Hematopoietic multipotent progenitor cell treated with erythropoietin and hydrocortisone succinate and interleukin-3 and kit ligand, for 15 days (in vitro differentiated cells): ENCODE data around the gene CDCA7.
"Not testable (repeated sequence)": the region's sequence is repeated elsewhere in the genome, so short reads cannot be mapped to it uniquely, and the experiment has no call there.

ENCODE experiments used
- DNase-seq: peaks from one replicate; pipeline ENCODE4 v3.0.0-alpha.2; 2015; ENCODE audit warnings: low spot score

The CDCA7 gene

DNA sequence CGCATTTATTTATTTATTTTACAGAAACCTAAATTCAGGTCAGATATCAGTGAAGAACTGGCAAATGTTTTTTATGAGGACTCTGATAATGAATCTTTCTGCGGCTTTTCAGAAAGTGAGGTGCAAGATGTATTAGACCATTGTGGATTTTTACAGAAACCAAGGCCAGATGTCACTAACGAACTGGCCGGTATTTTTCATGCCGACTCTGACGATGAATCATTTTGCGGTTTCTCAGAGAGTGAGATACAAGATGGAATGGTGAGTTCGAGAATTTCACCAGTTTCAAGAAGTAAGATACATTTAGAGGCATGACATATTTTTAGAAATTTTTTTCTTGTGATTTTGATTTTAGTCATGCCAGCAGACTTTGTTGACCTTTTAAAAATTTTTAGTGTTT, 4.6 kb downstream of the CDCA7 start:
- DNase-seq = no peak

GRCh38 chr2:173370198-173370597, 15.5 kb downstream of the CDCA7 start:
- no peak for DNase-seq

GRCh38 chr2:173371023-173371422, 16.4 kb downstream of the CDCA7 start:
- DNase-seq = no peak

GRCh38 chr2:173373290-173373689, 18.6 kb downstream of the CDCA7 start:
- DNase-seq = no peak

GRCh38 chr2:173374634-173375033, 20.0 kb downstream of the CDCA7 start:
- no peak for DNase-seq

GRCh38 chr2:173385534-173385933, 30.9 kb downstream of the CDCA7 start:
- DNase-seq = not testable (repeated sequence)

GRCh38 chr2:173386021-173386737, 31.5 kb downstream of the CDCA7 start:
- no peak for DNase-seq

GRCh38 chr2:173386738-173387065, 32.0 kb downstream of the CDCA7 start:
- no peak for DNase-seq

- DNase-seq = no peak
These were observed 32.4 kb downstream of the CDCA7 start for GRCh38 chr2:173387079-173387478.

GRCh38 chr2:173387660-173388059, 33.0 kb downstream of the CDCA7 start:
- DNase-seq = no peak

DNA sequence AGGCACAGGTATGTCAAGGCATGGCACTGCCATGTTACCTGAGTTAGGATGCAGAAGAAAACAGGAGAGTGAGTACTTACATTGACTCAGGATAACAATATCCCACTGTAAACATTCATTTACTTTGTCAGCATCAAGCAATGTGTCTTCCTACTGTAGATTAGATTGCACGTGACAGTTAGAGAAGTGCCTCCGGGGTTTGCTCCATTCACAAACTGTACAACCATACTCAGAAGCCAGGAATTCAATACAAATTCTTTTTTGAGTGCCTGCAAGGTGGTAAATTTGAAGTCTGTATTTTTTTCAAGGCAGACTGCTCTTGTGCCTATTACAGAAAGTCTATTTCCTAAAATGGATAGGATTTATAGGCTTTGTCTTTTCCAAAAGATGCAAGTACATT, 34.1 kb downstream of the CDCA7 start:
- DNase-seq = no peak

DNA sequence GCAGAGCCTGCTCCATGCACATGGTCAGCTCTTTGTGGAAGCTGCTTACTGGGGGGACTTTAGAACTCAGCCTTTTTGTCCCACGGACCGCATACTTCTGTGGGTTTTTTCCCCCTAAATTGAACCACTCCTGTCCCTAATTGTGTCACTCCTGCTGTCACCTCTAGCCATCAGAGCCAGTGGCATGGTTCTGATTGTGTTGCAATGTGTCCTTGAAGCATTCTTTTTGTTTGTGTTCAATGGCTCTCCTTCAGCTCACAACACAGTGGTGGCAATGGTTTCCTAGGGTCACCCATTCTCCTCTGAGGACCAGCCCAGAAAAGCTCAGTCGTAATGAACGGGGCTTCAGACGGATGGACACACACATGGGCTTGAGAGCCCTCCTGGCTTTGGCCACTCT, 35.4 kb downstream of the CDCA7 start:
- DNase-seq = no peak

GRCh38 chr2:173392731-173393130, 38.1 kb downstream of the CDCA7 start:
- DNase-seq = no peak

DNA sequence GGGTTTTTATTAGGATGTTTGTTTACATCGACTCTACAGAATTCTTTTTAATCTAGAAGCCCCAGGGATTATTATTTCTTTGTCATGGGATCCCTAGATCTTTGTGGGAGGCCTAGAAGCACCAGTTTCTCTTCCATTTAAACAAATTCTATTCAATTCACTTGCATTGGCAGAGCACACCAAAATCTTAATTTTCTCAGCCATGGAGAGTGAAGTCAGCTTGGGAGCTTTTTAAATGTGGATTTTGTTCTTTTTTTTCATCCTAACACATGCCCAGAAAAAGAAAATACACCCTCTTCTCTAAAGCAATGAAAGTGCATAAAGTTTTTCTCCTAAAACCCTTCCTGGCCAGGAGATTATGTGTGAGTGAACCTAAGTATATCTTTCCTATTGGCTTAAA, 38.5 kb downstream of the CDCA7 start:
- no peak for DNase-seq

GRCh38 chr2:173393636-173394035, 39.0 kb downstream of the CDCA7 start:
- DNase-seq = no peak

DNA sequence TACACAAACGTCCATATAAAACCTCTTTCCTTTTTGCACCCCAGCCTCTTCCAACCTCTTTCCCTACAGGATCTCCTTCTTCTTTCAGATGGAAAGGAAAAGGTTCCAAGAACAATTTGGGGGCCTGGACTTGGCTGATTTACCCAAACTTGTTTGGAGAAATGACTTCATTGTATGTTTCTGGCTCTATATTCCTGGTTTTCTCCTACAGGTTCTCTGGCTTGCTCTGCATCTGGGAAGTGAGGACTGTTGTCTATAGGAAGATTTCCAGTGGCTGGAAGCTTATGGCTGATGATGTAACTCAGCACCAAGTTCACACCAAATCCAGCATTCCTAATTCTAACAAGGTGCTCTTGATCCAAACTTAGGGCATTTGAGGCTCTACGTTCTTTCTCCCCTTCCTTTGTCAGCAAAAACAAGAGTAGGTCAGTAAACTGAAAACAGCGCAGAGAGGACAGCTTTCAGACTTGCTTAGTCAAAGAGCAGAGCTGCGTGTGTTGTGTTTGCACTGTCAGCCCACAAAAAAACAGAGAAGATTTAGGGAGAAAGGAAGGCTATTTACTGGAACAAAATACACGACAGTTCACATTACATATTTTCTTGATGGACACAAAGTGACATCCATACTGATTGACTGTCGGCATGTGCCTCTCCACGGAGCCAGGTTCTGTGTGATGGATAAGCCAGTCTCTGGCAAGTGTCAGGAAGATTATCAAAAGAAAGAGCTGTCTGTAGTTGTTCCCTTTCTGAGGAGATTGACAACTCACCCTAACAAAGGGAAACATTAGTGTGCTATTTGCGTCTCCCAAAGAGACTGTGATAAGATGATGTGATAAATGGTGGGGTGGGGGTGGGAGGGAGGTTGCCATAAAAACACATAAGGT, 39.7 kb downstream of the CDCA7 start:
- no peak for DNase-seq

GRCh38 chr2:173395567-173396351, 41.1 kb downstream of the CDCA7 start:
- no peak for DNase-seq

- DNase-seq = no peak
These were observed 42.9 kb downstream of the CDCA7 start for GRCh38 chr2:173397539-173397938.

- DNase-seq = no peak
These were observed 44.6 kb downstream of the CDCA7 start for GRCh38 chr2:173399229-173399628.

- no peak for DNase-seq
These were observed 46.1 kb downstream of the CDCA7 start for GRCh38 chr2:173400760-173401159.

- DNase-seq = no peak
These were observed 47.1 kb downstream of the CDCA7 start for GRCh38 chr2:173401716-173402326.

DNA sequence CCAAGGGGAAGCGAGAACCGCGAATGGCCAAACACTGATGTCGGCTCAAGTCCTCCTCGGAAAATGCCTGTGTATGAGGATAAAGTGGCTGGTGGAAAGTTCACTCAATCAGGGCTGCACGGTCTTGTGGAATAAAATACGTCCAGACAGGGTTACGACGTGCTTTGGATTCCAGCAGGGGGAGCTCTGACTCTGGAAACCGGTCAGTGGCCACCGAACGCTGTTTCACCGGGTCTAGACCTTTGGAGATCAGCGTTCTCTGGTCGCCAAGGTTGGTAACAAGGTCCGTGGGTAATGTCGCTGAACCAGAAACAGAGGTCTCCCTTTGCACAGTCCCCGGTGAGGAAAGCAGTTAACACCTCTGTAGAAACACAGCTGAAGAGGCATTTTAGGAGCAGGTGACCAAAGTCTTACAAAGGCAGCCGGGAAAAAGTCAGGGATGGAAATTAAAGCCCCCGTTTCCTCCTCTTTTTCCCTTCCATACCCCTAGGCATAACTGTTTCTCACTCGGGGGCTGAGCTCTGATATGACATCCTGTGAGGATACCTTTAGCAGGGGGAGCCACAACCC, 47.8 kb downstream of the CDCA7 start:
- peak; percentile 55 for DNase-seq
